Glomerular visceral epithelial cell (primary cell): ENCODE measurements around the gene PRR22.

Experiments used
- DNase-seq: peaks from one replicate; pipeline ENCODE4 v3.0.0-alpha.2; 2016; ENCODE audit errors: extremely low spot score

Gene PRR22

DNA sequence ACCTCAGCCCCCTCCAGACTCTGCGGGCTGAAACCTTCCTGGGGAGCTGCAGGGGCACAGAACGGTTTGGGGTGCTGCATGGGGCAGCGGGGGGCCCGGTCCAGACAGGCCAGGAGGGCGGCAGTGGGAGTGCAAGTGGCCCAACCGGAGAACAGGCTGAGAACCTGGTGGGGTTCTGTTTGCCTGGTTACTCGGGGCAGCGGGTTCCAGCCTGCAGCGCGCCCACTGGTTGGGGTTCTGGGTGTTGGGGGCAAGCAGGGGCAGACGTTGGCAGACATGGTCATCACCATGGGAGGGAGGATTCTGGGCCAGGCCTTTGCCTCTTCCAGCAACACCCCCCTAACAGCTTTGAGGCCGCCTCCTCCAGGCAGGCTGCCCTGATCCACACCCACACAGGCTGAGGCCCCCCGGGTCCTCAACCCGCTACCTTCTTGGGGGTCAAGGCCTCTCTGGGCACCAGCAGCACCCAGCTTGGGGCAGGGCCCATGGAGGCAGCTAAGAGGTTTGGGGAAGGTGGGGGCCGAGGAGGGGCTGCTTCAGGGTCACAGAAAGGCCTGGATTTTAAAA lies at the start of gene PRR22:
TSS of gene PRR22 (minus strand) at position 166 of the 567 bp plus-strand sequence. CDS start at position 80, 86 bp downstream.
- no peak for DNase-seq

DNA sequence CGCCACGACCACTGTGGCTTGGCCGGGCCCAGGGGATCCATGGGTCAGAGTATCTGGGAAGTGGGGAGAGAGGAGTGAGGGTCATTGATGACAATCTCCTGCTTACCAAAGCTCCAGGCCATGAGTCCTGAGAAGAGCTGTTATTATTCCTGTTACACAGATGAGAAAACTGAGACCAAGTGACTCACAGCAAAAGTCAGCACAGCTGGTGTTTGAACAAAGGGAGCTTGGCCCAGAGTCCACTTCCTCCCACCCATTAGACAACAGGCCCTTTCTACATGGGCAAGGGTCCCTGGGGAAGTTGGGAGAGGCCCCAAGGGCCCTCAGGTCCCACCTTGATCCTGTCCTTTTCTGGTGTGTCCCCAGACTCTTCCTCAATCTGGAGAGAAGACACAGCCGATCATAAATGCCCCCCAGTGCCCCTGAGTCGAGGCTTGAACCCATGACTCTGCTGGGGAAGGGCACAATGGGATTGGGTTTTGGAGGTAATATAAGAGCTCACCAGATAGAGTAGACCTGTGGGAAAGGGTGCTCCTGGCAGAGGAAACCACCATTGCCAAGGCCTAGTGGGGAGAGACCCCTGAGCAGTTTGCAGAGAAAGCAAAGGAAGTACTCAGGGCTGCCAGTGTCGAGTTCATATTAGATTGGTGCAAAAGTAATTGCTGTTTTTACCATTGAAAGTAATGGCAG lies 48.1 kb upstream of the PRR22 start:
- no peak for DNase-seq

DNA sequence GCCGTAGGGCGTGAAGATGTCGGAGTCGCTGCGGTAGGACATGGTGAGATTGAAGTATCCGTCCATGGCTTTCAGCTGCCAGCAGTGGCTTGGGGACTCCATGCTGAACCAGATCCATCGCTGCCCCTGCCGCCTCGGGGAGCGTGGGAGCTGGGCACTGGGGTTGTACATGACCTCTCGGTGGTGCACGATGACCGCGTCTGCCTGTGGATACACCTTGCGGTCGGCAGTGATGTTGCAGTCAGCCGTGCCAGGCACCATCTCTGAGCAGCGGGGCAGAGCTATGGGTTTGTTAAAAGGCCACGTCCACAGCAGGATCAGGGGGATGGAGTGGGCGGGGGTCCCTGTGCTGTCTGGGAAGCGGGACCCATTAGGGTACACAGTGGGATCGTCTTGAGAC lies 47.5 kb upstream of the PRR22 start:
- no peak for DNase-seq

DNA sequence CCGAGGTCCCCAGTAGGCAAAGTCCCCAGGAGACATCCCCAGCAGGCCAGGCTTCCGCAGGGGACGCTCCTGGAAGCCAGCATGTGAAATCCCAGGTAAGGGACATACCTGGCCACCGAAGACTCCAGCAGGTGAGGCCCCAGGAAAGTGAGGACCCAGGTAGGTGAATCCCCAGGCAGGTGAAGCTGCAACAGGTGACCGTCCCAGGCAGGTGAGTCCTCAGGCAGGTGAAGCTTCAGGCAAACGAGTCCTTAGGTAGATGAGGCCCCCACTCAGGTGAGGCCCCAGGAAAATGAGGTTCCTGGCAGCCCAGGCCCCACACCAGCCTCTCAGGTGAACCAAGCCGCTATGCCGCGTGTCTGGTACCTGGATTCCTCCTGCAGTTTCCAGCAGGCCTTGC lies 46.6 kb upstream of the PRR22 start:
- DNase-seq: no peak

DNA sequence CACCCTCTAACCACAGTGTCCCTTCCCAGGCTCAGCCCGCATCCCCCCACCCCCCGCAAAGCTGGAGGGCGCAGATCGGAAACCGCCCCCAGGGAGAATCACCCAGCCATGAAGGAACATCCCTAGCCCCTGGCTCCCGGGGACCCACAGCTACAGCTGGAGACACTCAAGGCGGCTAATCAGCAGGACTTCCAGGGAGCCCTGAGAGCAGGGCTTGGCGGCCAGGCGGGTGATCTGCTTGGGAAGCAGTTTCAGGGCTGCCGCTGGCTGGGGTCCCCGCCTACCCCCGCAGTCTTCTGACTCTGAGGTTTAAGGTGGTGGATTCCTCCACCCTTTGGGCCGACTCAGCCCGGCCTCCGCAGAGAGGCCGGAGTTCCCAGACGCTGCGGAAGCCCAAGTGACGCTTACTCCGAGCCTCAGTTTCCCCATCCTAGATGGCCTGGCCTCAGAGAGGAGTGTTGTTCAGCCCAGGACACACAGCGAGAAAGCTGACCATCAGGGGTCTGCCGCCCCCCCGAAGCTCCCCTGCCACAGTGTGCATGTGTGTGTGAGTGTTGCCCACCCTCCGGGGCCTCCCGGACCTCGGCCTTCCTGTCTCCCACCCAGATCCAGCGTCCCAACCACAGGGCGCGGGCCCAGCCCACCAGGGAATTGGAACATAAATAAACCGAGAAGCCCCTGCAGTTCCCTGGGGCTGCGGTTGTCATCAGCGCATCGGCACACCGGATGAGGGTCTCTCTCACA lies 45.2 kb upstream of the PRR22 start:
- peak; percentile 25 for DNase-seq

DNA sequence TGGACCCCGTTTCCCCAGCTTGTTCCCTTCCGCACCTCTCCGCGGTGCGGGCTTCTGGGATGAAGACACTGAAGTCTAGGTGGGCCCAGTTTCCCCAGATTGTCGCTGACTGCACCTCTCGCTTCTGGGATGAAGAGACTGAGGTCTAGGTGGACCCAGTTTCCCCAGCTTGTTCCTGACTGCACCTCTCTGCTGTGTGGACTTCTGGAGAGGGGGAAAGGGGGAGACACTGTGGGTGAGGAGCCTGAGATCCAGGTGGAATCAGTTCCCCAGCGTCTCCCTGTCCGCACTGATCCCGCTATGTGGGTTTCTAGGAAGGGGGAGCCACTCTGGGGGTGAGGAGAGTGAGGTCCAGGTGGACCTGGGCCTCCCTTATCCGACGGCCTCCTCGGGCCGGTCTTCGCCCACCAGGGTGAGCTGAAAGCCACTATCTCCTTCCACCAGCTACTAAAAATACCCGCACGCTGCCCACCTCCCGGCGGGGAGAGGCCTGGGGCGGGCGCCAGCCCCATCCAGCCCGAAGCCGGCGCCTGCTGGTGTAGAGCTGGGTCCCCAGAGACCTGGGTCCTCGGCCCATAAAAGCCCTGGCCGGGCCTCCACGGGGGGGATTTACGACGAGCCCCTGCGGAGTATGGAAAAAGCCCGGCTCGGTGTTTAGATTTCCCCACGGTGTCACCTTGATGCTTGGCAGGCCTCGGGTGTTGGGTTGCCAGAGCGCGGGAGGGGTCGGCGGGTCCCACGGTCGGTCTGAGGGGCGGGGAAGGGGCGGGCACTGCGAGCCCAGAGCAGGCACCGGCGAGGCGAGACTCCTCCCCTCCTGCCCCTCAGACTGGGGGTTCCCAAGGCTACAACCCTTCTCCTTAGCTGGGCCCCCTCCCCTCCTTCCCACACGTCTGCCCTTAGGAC lies 44.4 kb upstream of the PRR22 start:
- DNase-seq: no peak

DNA sequence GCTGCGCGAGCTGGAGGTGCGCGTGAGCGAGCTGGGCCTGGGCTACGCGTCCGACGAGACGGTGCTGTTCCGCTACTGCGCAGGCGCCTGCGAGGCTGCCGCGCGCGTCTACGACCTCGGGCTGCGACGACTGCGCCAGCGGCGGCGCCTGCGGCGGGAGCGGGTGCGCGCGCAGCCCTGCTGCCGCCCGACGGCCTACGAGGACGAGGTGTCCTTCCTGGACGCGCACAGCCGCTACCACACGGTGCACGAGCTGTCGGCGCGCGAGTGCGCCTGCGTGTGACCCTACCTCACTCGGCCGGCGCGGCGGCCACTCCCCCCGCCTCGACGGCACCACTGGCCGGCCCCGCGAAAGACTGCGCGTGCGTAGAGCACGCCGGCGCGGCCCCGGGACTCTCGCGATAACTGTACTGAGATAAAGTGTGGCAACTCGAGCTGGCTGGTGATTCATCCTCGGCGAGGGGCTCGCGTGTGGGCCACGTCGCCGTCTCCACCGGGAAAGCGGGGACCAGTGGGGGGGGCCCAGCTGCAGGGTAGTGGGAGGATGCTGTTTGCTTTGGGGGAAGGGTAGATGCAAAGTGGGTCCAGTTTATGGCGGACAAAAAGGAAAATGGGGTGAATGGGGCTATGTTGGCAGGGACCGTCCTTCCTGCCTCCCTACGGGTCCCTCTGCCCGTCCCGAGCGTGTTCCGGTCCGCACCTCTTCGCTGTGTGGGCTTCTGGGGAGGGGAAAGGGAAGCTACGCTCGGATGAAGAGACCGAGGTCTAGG lies 43.5 kb upstream of the PRR22 start:
- DNase-seq: peak; percentile 94

DNA sequence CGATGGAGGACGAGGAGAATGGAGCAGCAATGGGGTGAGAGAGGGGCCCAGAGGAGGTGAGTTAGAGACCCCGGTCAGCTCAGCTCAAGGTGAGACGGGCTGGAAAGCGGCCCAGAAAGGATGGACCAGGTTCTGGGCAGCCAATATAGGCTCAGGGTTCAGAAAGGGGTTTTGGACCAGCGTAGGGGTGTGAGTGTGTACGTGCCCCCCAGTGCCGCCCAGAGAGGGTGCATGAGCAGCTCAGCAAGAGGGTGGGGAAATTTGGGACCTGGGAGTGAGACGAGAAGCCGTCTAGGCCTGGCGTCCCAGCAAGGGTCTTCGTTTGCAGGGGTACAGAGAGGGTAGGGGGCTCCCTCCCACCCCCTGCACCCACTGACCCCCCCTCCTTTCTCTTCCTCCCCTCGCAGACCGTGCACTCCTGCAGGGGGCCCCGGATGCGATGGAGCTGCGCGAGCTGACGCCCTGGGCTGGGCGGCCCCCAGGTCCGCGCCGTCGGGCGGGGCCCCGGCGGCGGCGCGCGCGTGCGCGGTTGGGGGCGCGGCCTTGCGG lies 42.9 kb upstream of the PRR22 start:
- no peak for DNase-seq

DNA sequence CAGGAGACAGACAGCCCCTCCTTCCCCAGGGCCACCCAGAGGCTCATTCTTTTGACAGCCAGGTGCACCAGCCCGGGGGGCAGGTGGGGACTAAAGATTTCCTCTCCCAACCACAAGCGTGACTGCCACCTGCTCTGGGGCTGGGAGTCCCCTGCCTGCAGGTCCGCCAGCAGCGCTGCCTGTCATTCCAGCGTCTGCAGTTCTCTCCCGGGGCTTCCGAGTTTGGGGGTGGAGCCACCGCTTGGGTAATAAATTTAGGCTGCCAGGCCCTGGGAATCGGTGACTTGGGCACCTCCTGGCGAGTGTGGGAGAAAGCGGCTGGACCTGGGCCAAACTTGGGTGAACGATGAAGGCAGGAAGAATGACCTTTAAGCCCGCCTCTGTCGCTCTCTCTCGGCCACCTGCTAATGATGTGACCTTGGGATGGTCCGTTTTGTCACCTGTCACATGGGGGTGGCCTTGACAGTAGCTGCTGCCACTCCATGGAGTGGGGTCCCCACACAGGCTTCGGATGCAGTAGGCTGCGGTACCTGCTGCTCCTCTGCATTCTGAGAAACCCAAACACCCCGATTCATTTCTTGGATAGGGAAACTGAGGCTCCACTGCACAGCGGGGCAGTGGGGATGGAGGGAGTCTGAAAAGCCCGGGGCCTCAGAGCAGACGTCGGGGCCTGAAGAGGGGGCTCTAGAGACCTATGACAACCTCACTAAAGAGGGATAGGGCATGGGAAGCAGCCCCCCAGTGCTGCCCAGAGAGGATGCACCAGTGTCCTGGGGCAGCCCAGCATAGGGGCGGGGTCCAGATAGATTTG lies 42.2 kb upstream of the PRR22 start:
- DNase-seq: peak; percentile 50

DNA sequence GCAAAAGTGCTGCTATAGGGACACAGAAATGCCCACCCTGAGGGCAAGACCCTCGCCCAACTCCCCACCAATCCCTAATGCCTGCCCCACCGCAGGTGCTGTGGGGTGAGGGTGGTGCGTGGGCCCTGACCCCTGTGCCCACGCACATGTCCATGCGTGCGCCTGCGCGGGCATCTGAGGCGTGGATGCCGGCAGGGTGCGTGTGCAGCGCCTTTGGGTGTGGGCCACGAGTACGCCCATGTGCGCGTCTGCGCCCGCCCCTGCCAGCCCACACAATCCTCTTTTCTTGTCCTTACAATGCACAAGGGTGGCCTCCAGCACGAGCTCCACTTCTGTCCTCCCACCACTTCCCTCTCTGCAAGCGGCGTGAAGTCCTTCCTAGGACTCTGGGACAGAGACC lies 40.6 kb upstream of the PRR22 start:
- no peak for DNase-seq

DNA sequence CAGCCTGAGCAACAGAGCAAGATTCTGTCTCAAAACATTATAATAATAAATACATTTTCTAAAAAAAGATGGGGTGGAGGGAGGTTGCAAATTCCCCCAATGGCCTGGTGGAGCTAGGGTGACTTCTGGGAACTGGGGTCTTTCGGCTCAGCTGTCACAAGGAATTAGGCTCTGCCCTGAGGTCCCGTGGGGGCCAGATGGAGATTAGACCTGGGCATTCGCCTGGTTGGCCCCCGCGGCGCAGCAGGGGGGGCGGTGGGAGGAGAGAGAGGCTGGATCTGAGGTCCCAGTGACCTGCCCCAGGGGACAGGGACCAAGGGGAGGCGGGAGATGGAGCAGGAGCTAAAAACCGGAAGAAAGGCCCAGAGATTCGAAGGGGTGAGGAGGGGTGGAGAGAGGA lies 40.2 kb upstream of the PRR22 start:
- DNase-seq: no peak

DNA sequence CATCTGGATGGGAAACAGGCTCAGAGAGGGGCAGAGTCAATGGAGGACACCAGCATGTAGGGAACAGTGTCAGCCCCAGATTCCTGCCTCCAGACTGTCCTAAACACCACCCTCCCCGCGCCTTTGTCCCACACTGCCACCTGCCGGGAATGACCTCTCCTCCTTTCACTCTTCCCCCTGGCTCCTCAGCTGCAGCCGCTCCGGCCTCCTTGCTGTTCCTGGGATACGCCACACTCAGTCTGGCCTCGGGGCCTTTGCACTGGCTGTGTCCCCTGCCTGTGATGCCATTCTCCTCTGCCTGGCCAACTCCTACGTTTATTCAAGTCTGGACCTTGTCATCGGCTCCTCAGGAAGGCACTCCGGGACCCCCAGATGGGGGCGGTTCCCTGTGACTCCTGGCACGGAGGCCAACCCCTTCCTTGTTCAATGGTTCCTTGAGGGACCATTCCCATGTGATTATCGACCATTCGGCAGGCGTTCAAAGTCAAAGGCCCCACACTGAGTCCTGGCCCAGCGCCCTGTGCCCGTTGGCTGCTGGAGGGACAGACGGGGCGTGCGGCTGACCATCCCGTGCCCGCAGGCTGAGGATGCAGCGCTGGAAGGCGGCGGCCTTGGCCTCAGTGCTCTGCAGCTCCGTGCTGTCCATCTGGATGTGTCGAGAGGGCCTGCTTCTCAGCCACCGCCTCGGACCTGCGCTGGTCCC lies 39.2 kb upstream of the PRR22 start:
- DNase-seq: no peak

DNA sequence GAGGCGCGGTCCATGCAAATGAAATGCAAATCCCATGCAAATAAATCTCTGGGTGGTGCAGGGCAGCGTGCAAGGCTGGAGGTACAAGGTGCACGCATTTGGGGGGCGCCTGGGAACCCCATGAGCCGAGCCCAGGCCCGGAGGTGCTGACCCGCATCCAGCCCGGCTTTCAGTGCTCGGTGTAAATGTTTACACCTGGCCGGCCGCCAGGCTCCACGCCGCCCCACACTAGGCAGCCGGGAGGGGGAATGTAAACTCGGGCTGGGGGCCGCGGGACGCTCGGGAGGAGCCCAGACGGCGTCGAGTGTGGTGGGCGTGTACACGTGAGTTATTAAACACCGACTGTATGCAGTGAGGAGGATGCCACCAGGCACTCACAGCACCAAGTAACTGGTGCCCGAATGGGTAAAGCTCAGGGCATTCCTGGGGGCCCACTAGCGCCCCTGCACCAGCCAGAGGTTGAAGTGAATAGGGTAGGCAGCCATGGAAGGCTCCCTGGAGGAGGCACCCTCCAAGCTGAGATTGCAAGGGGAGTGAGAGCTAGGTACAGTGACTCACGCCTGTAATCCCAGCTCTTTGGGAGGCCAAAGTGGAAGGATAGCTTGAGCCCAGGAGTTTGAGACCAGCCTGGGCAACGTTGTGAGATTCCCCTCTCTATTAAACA lies 37.8 kb upstream of the PRR22 start:
- DNase-seq: no peak

DNA sequence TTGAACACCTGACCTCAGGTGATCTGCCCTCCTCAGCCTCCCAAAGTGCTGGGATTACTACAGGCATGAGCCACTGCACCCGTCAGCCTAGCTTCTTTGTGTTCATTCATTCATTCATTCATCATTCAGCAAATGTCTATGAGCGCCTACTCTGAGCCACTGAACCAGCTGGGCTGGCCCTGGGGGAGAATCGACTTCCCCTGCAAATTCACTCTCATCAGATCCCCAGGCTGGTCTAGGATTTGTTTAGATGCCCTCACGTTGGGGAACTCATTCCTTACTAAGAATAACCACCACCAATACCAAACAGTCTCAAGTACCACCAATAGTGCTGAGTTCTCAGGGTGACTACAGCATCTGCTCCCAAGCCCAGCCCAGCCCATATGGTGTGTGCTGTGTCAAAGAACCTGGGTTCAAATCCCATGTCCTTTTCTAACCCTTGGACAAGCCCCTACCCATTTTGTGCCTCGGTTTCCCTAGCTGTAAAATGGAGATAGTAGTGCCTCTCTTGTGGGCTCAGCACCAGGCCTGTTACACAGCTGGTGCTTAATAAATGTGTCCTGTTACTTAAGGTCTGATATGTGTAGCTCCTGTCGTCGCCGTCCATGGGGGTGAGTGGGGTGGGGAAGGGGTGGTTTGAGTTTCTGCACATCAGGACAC lies 37.1 kb upstream of the PRR22 start:
- DNase-seq: no peak

DNA sequence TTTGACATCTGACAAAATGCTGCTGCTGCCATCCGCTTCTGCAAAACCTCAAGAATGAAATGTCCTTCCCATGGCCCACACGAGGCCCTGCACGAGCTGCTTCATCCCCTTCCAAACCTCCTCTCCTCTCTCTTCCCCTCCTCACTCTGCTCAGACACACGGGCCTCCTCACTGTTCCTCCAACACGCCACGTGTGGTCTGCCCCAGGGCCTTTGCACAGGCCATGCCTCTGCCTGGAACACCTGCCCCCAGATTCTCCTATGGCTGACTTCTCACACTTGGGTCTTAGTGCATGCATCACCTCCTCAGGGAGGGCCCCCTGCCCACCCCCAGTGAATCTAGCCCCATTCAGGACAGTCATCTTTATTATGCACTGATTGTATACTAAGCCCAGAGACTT lies 36.2 kb upstream of the PRR22 start:
- no peak for DNase-seq

DNA sequence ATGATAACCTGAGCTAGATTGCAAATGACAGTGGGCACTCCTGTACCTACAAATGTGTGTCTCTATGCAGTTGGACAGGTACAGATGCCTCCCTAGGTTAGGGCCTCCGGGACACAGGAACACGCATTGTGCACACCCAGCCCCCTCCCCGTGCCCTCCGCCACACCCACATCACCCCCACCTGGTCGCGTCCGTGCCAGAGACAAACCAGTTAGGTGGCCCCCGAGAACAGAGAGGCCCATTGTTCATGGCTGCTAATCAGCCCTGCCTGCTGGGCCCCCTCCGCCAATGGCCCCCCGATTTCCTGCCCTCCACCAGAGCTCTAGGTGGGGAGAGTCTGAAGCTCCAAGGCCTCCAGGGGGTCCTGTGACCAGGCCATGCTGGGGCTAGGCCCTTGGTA lies 34.0 kb upstream of the PRR22 start:
- DNase-seq: no peak

DNA sequence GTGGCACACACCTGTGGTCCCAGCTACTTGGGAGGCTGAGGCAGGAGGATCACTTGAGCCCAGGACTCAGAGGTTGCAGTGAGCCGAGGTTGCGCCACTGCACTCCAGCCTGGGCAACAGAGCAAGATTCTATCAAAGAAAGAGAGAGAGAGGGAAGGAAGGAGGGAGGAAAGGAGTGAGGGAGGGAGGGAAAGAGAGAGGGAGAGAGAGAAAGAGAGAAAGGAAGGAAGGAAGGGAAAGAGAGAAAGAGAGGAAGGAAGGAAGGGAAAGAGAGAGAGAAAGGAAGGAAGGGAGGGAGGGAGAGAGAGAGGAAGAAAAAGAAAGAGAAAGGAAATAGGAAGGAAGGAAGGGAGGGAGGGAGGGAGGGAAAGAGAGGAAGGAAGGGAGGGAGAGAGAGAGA lies 32.7 kb upstream of the PRR22 start:
- DNase-seq: no peak

DNA sequence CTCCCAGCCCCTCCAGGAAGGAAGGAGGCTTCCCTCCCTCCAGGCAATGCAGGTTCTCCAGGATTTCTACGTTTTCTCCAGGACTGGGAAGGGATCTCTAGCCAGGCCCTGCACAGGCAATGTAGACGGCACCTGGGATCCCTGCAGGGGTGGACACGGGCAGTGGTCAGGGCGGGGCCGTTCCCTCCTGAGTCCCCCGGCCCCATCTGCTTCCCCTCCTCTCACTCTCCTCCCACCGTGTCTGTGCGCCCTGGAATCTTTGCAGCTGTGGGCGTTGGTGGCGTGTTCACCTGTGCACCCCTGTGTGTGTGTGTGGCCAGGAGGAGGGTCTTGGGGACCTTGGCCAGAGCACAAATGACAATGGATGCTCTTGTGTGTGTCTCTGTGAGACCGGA lies 30.3 kb upstream of the PRR22 start:
- DNase-seq: no peak
